ENCODE data around the gene RPL6.
"Not testable (repeated sequence)": the region's sequence is repeated elsewhere in the genome, so short reads cannot be mapped to it uniquely, and the experiment has no call there.

RPL6 gene

GRCh38 chr12:112409064-112409905 is at the start of gene RPL6:
Gene RPL6, minus strand, starts transcription at chr12:112409605. Its CDS starts 949 bp downstream, at chr12:112408656.
- H3K27ac ChIP-seq: peak within 1 kb of the TSS; percentile 92
- peak; percentile 72 for DNase-seq (ENCODE audit: low read depth, low spot score)

- no peak for DNase-seq (ENCODE audit: low read depth, low spot score)
- H3K27ac ChIP-seq: no peak overlapping the region
Observed at GRCh38 chr12:112458751-112459150, 49.3 kb upstream of the RPL6 start.

- no peak overlapping the region for H3K27ac ChIP-seq
- no peak for DNase-seq (ENCODE audit: low read depth, low spot score)
Observed at GRCh38 chr12:112458330-112458729, 48.9 kb upstream of the RPL6 start.

GRCh38 chr12:112457142-112457541 is 47.7 kb upstream of the RPL6 start:
- not testable (repeated sequence) for DNase-seq (ENCODE audit: low read depth, low spot score); H3K27ac ChIP-seq

GRCh38 chr12:112456029-112456428 is 46.6 kb upstream of the RPL6 start:
- no peak overlapping the region for H3K27ac ChIP-seq

GRCh38 chr12:112450725-112451124 is 41.3 kb upstream of the RPL6 start:
- H3K27ac ChIP-seq: no peak overlapping the region
- no peak for DNase-seq (ENCODE audit: low read depth, low spot score)

More at GRCh38 chr12:112456029-112456428, 46.6 kb upstream of the RPL6 start:
- DNase-seq (ENCODE audit: low read depth, low spot score): no peak

- H3K27ac ChIP-seq; DNase-seq (ENCODE audit: low read depth, low spot score): not testable (repeated sequence)
Observed at GRCh38 chr12:112448165-112448564, 38.8 kb upstream of the RPL6 start.

- no peak overlapping the region for H3K27ac ChIP-seq
- no peak for DNase-seq (ENCODE audit: low read depth, low spot score)
Observed at GRCh38 chr12:112447106-112447505, 37.7 kb upstream of the RPL6 start.

GRCh38 chr12:112446008-112446725 is 36.8 kb upstream of the RPL6 start:
- no peak for DNase-seq (ENCODE audit: low read depth, low spot score)
- H3K27ac ChIP-seq: no peak overlapping the region

GRCh38 chr12:112443916-112444315 is 34.5 kb upstream of the RPL6 start:
- no peak for DNase-seq (ENCODE audit: low read depth, low spot score)
- H3K27ac ChIP-seq: no peak overlapping the region

GRCh38 chr12:112440653-112441052 is 31.2 kb upstream of the RPL6 start:
- not testable (repeated sequence) for H3K27ac ChIP-seq; DNase-seq (ENCODE audit: low read depth, low spot score)

GRCh38 chr12:112439769-112440168 is 30.4 kb upstream of the RPL6 start:
- no peak overlapping the region for H3K27ac ChIP-seq
- no peak for DNase-seq (ENCODE audit: low read depth, low spot score)

- not testable (repeated sequence) for H3K27ac ChIP-seq; DNase-seq (ENCODE audit: low read depth, low spot score)
Observed at GRCh38 chr12:112438645-112439044, 29.2 kb upstream of the RPL6 start.

- no peak overlapping the region for H3K27ac ChIP-seq
- no peak for DNase-seq (ENCODE audit: low read depth, low spot score)
Observed at GRCh38 chr12:112433551-112433950, 24.1 kb upstream of the RPL6 start.

- no peak for DNase-seq (ENCODE audit: low read depth, low spot score)
Observed at GRCh38 chr12:112431965-112432364, 22.6 kb upstream of the RPL6 start.

GRCh38 chr12:112430929-112431328 is 21.5 kb upstream of the RPL6 start:
- no peak for DNase-seq (ENCODE audit: low read depth, low spot score)
- H3K27ac ChIP-seq: no peak overlapping the region

More at GRCh38 chr12:112431965-112432364, 22.6 kb upstream of the RPL6 start:
- no peak overlapping the region for H3K27ac ChIP-seq

GRCh38 chr12:112427760-112428159 is 18.4 kb upstream of the RPL6 start:
- H3K27ac ChIP-seq: no peak overlapping the region
- DNase-seq (ENCODE audit: low read depth, low spot score): no peak

GRCh38 chr12:112425582-112426382 is 16.4 kb upstream of the RPL6 start:
- no peak overlapping the region for H3K27ac ChIP-seq
- no peak for DNase-seq (ENCODE audit: low read depth, low spot score)

GRCh38 chr12:112424126-112424525 is 14.7 kb upstream of the RPL6 start:
- no peak for DNase-seq (ENCODE audit: low read depth, low spot score)
- no peak overlapping the region for H3K27ac ChIP-seq

GRCh38 chr12:112422531-112422930 is 13.1 kb upstream of the RPL6 start:
- DNase-seq (ENCODE audit: low read depth, low spot score): no peak
- no peak overlapping the region for H3K27ac ChIP-seq
